Tracheal epithelial cell (primary cell): ENCODE results near the gene NXPH3. TPM values are rescaled to one million over a fixed set of nuclear protein-coding genes. Genes with fewer than 3 reads are reported as not detected.

ENCODE experiments used
- total RNA-seq: library from RNA; depleted of rRNA; stranded (reverse); fragments of >200 nt; gene quantifications from 2 replicates; pipeline ENCODE4 v1.2.1, GENCODE V29; 2014

NXPH3 gene
- total RNA-seq = under 0.01 TPM in 1 of 2 replicates, not detected in the other

DNA sequence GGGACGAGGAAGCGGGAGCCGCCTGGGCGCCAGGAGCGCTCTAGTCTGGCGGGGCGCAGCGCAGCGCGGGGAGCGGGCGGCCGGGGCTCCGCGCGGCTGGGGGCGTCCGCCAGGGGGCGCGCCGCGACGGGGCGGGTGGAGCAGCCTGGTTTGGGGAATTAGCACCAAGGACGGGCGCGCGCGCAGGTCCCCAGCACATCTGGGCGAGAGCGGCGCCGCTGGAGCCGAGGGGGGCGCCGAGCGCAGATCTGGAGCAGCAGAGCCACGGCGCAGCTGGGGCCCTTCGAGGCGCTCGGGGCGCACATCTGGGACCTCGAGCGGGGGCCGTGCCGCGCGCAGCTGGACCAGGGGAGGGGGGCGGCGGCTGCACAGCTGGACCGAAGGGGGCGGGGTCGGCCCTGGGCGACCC, at the start of gene NXPH3:
Gene NXPH3 (plus strand): TSS at position 193 of the 409 bp plus-strand sequence. CDS start 349 bp downstream, outside the sequence.

Other genes starting within 250 kb of the NXPH3 start
- gene ZNF652, start 213.6 kb upstream of the NXPH3 start, total RNA-seq = 6.7 and 8.3 TPM in 2 replicates
- gene PHB1, start 161.0 kb upstream of the NXPH3 start, total RNA-seq = 149 and 187 TPM in 2 replicates
- 0.48 and 1.1 TPM in 2 replicates for gene NGFR, start 80.6 kb upstream of the NXPH3 start, total RNA-seq
- 34.7 and 36.2 TPM in 2 replicates for gene SPOP, start 102.2 kb downstream of the NXPH3 start, total RNA-seq
- 48.0 and 51.8 TPM in 2 replicates for gene SLC35B1, start 132.1 kb downstream of the NXPH3 start, total RNA-seq
- 3.9 and 4.3 TPM in 2 replicates for gene FAM117A, start 188.3 kb downstream of the NXPH3 start, total RNA-seq
- 20.5 and 27.5 TPM in 2 replicates for gene KAT7, start 212.8 kb downstream of the NXPH3 start, total RNA-seq